Activated T-cell treated with anti-CD3 and anti-CD28 coated beads for 1 hour (primary cell): ENCODE data around the gene YBX1.
"Not testable (repeated sequence)": the region's sequence is repeated elsewhere in the genome, so short reads cannot be mapped to it uniquely, and the experiment has no call there.

Experiments used
- DNase-seq: peaks from one replicate; pipeline ENCODE4 v3.0.0-alpha.2; 2020; ENCODE audit warnings: low read depth

Gene YBX1

DNA sequence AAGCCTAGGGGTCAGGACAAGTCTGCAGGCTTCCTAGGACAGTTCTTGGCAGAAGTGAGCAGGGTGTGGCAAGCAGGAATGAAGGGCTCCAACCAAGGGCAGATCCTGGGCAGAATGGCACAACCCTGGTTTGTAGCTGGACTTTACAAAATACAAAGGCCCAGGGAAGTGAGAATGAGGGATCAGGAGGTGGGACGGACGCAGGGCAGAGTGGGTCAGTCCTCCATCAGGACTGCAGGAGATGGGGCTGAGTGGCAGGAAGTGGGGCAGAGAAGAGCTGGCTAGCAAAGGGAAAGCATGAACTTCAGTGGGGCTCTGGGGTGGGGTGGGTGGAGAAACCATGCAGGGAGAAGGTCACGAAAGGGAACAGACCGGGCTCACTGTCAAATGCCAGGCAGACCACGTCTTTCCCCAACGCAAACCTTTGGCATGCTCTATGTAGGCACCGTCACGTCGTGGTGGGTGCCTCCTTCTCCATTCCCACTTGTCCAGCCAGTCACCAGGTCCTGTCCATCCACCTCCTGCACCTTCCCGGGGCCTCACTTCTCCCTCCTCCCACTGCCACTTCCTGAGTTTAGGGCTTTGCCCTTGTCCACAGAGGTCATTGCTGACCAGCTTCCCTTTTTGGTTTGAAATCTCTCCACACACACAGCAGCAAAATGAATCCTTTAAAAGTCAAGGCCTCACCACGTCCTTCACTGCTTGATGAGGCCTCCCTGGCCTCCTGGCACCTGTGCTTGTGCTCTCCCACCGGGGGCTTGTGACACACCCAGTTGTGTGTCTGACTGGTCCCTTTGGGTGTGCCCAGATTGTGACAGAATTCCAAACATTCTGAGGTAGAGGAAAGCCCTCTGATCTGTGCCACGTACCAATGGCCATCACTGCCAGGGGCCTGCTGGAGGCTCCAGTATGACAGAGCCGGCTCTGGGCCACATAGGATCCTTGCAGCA is 66.5 kb downstream of the YBX1 start:
- DNase-seq = no peak

DNA sequence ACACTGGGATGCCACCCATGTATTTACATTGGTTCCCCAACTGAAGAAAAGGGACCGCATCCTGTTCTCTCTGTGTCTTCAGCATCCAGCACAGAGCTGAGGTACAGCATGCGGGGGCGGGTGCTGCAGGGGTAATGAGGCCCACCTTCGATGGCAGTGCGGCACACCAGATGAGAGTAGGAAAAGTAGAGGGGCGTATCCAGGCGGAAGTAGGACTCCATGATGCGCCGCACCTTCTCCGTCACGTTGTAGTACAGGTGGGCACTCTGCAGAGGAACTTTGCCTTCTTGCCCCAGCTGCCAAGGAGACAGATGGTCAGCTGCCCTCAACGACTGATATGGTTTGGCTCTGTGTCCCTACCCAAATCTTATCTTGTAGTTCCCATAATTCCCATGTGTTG is 67.8 kb downstream of the YBX1 start:
- no peak for DNase-seq

DNA sequence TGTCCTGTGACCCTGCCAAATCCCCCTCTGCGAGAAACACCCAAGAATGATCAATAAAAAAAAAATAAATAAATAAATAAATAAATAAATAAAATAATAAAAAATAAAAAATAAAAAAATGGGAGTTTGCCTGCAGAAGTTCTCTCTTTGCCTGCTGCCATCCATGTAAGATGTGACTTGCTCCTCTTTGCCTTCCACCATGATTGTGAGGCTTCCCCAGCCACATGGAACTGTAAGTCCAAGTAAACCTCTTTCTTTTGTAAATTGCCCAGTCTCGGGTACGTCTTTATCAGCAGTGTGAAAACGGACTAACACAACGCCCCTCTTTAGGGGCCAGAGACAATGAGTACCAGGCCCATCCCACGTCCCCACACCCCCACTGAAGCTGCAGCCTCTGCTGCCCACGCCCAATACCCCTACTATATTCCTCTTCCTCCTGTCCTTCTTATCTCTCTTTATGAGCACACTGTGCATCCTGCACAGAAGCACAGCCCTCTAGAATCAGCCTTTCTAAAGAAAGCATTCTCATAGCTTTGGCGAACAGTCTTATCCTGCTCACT is 69.4 kb downstream of the YBX1 start:
- DNase-seq = not testable (repeated sequence)

DNA sequence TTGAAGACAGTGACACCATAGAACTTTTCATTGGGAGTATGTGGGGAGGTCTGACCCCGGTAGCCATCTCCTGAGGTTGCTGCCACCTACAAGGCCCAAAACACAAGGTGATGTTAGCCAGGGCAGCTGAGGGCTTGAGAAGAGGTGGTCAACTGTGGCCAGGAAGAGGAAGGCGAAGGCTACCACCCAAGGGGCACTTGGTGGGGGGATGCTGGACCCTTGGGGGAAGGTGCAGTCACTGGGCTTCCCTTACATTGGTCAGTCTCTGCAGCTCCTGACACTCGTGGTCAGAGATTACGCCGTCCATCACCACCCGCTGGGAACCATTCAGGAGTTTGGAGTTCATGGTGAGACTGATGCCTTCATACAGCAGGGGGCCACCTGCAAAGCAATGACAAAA is 70.1 kb downstream of the YBX1 start:
- DNase-seq = no peak

DNA sequence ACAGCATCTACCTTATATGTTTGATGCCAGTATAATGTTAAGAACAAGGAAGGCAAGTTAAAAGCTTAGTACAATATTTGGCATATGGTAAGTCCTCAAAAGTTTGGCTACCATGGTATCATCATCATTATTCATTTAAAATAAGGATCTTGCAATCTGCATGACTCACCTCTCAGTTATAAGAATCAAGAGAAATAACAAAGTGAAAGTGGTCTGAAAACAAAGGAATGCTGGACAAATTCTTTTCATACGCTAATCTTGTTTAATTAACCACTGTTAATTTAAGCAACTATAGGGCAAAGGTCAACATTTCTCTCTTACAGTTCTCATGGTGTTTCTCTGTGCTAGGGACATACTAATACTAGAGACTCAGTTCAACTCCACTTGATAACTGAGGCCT is 70.9 kb downstream of the YBX1 start:
- DNase-seq = no peak
